ENCODE measurements around the gene AGTRAP. TPM values are rescaled to one million over a fixed set of nuclear protein-coding genes. Genes with fewer than 3 reads are reported as not detected.

The AGTRAP gene
- total RNA-seq, 4 donors from 2014 or later = 26.3 to 62.3 (median 40.2) TPM

GRCh38 chr1:11761285-11761684 is 25.3 kb downstream of the AGTRAP start:
- DNase-seq (ENCODE audit: low spot score in 2 of 2) = no peak
- no peak for TF ChIP-seq CTCF (IDR thresholded peaks at IDR 0.05)
- TF ChIP-seq POLR2A (IDR thresholded peaks at IDR 0.05) = no peak
- H3K4me3 ChIP-seq (ENCODE audit: low read depth, poor library complexity, severe bottlenecking) = no peak overlapping the region
- intact Hi-C loops (cut with DNase I; ENCODE audit: low total_unique reads) = no loop called here
- WGBS, 2 donors = 76 to 89% methylated on average over 6 of the region's 6 CpGs

- TF ChIP-seq POLR2A (IDR thresholded peaks at IDR 0.05) (no peak), CTCF (IDR thresholded peaks at IDR 0.05) (no peak)
- no peak within 1 kb of the TSS for H3K4me3 ChIP-seq (ENCODE audit: low read depth, poor library complexity, severe bottlenecking)
- intact Hi-C loops (cut with DNase I; ENCODE audit: low total_unique reads) = no loop called here
- 8 to 28% methylated on average over 7 to 18 of the region's 29 CpGs for WGBS, 2 donors
- no peak for DNase-seq (ENCODE audit: low spot score in 2 of 2)
Measured at GRCh38 chr1:11761988-11762406, 26.1 kb downstream of the AGTRAP start, which contains the start of gene C1orf167. Gene C1orf167 (plus strand): TSS chr1:11762193. CDS start chr1:11764401, 2,208 bp downstream.

- no peak for DNase-seq (ENCODE audit: low spot score in 2 of 2)
- WGBS, 2 donors = 83 to 90% methylated on average over 2 to 3 of the region's 3 CpGs
- TF ChIP-seq POLR2A (IDR thresholded peaks at IDR 0.05) (no peak), CTCF (IDR thresholded peaks at IDR 0.05) (no peak)
- no peak overlapping the region for H3K4me3 ChIP-seq (ENCODE audit: low read depth, poor library complexity, severe bottlenecking)
- intact Hi-C loops (cut with DNase I; ENCODE audit: low total_unique reads) = no loop called here
Measured at GRCh38 chr1:11764115-11764514, 28.2 kb downstream of the AGTRAP start.

- TF ChIP-seq CTCF (IDR thresholded peaks at IDR 0.05) (no peak), POLR2A (IDR thresholded peaks at IDR 0.05) (no peak)
- intact Hi-C loops (cut with DNase I; ENCODE audit: low total_unique reads) = no loop called here
- 86% methylated on average over 7 of the region's 7 CpGs for WGBS, 2 donors
- no peak for DNase-seq (ENCODE audit: low spot score in 2 of 2)
- no peak overlapping the region for H3K4me3 ChIP-seq (ENCODE audit: low read depth, poor library complexity, severe bottlenecking)
Measured at GRCh38 chr1:11764519-11764918, 28.6 kb downstream of the AGTRAP start.

- no peak for DNase-seq (ENCODE audit: low spot score in 2 of 2)
- intact Hi-C loops (cut with DNase I; ENCODE audit: low total_unique reads) = no loop called here
- TF ChIP-seq POLR2A (IDR thresholded peaks at IDR 0.05) (no peak), CTCF (IDR thresholded peaks at IDR 0.05) (no peak)
- H3K4me3 ChIP-seq (ENCODE audit: low read depth, poor library complexity, severe bottlenecking) = no peak overlapping the region
- 81 to 84% methylated on average over 16 to 19 of the region's 19 CpGs for WGBS, 2 donors
Measured at GRCh38 chr1:11765661-11766428, 29.9 kb downstream of the AGTRAP start.

GRCh38 chr1:11766429-11766776 is 30.5 kb downstream of the AGTRAP start:
- H3K4me3 ChIP-seq (ENCODE audit: low read depth, poor library complexity, severe bottlenecking) = no peak overlapping the region
- no peak for DNase-seq (ENCODE audit: low spot score in 2 of 2)
- intact Hi-C loops (cut with DNase I; ENCODE audit: low total_unique reads) = no loop called here
- TF ChIP-seq CTCF (IDR thresholded peaks at IDR 0.05) (no peak), POLR2A (IDR thresholded peaks at IDR 0.05) (no peak)
- 83 to 86% methylated on average over 12 to 14 of the region's 14 CpGs for WGBS, 2 donors

All from lower leg skin (tissue), 4 donors.